Testis (tissue), 2 donors: Measurements from ENCODE around the gene ZNF689.

ENCODE experiments used
- CTCF ChIP-seq, 3 experiments: fragments of 450-650 bp in 2 of 3; fragments of 200-600 bp in 1 of 3; sonication (generic) in 1 of 3; IDR thresholded peaks; one replicate each; pipeline ENCODE4 v1.5.1; 2016 to 2019; ENCODE audit warnings: antibody characterized with exemption in 3 of 3, mild to moderate bottlenecking in 2 of 3, moderate library complexity in 1 of 3
- POLR2A ChIP-seq: fragments of 450-650 bp; IDR thresholded peaks from one replicate; pipeline ENCODE4 v1.6.1; 2017; ENCODE audit warnings: antibody characterized with exemption, mild to moderate bottlenecking, moderate library complexity

DNA sequence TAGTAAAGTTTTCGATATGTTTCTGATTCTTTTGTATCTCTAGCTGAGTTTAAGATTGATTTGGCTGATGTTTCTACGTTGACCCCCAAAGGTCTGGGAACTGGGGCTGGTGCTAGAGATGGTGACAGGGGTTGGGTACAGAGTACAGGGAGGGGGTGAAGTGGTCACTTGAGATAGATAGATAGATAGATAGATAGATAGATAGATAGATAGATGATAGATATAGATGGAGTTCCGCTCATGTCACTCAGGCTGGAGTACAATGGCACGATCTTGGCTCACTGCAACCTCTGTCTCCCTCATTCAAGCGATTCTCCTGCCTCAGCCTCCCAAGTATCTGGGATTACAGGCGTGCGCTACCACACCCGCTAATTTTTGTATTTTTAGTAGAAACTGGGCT is 46.2 kb upstream of the ZNF689 start:
- no peak for TF ChIP-seq CTCF (IDR thresholded peaks at IDR 0.05)
- TF ChIP-seq POLR2A: no peak
